Fibroblast of the aortic adventitia (primary cell): ENCODE results near the gene ZFAND3. TPM values are rescaled to one million over a fixed set of nuclear protein-coding genes. Genes with fewer than 3 reads are reported as not detected.
"Not testable (repeated sequence)": the region's sequence is repeated elsewhere in the genome, so short reads cannot be mapped to it uniquely, and the experiment has no call there.

Experiments used
- DNase-seq: peaks from one replicate; pipeline ENCODE4 v3.0.0-alpha.2; 2010; ENCODE audit warnings: low read depth
- H3K4me3 ChIP-seq: 2 replicates; pipeline ENCODE4 v1.5.1; 2011; ENCODE audit warnings: low read depth, mild to moderate bottlenecking, control low read depth, low read length, moderate library complexity
- total RNA-seq: library from RNA; depleted of rRNA; stranded (reverse); fragments of >200 nt; gene quantifications from 2 replicates; pipeline ENCODE4 v1.2.3, GENCODE V29; 2012; ENCODE audit warnings: low replicate concordance
- TF ChIP-seq, protein P1 (sequence below): IDR thresholded peaks from 2 replicates; pipeline ENCODE4 v1.5.1; 2011; ENCODE audit warnings: mild to moderate bottlenecking, low read length, control low read depth, inconsistent platforms; ENCODE audit not compliant: insufficient read depth

ZFAND3 gene
- total RNA-seq, 1 donor: 31.3 TPM

DNA sequence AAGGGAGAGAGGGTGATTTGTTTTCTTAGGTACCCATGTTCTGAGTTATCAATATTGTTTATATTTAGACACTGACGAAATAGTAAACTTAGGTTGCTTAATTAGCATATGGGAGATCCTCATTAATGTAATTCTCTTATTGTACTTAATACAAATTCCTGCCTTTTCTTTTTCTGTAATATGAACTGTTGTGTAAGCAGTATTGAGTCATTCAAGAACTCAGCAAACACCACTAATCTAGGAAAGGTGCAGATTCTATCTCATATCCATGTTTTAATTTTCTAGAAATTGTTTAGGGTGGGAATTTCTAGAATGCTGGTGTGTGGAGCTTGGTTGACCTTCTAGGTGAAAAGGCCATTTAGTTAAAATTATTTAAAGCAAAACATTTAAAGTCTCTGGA, 216.0 kb downstream of the ZFAND3 start:
- DNase-seq: no peak
- TF ChIP-seq, protein P1, sequence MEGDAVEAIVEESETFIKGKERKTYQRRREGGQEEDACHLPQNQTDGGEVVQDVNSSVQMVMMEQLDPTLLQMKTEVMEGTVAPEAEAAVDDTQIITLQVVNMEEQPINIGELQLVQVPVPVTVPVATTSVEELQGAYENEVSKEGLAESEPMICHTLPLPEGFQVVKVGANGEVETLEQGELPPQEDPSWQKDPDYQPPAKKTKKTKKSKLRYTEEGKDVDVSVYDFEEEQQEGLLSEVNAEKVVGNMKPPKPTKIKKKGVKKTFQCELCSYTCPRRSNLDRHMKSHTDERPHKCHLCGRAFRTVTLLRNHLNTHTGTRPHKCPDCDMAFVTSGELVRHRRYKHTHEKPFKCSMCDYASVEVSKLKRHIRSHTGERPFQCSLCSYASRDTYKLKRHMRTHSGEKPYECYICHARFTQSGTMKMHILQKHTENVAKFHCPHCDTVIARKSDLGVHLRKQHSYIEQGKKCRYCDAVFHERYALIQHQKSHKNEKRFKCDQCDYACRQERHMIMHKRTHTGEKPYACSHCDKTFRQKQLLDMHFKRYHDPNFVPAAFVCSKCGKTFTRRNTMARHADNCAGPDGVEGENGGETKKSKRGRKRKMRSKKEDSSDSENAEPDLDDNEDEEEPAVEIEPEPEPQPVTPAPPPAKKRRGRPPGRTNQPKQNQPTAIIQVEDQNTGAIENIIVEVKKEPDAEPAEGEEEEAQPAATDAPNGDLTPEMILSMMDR: no peak
- H3K4me3 ChIP-seq: no peak overlapping the region

DNA sequence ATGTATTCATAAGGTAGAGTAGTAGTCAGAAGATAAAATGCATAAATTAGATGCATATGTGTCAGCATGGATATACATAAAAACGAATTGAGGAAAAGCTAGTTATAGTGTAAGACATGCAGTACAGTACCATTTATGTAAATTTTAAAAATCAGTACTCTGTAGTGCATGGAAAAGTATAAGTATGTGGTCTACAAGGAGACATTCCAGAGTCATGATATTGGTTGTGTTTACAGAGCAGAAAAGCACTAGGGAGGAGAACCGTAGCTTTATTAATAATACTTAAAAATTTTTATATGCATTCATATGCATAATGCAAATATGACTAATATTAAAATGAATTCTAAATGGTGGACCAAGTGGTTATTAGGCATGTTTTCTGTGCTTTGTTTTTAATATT, 220.0 kb downstream of the ZFAND3 start:
- no peak overlapping the region for H3K4me3 ChIP-seq
- TF ChIP-seq, protein P1: no peak
- DNase-seq: no peak

DNA sequence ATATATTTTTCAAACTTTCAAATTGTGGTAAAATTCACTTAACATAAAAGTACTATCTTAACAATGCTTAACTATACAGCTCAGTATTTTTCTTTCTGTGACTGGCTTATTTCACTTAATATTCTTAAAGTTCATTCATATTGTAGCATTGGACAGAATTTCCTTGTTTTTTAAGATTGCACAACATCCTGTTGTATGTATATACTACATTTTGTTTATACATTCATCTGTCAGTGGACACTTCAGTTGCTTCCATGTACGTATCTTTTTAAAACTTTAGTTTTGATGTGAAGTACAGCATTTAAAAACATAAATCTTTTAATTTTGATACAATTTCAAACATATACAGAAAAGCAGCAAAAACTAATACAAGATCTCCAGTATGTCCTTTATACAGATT, 220.7 kb downstream of the ZFAND3 start:
- H3K4me3 ChIP-seq: no peak overlapping the region
- TF ChIP-seq, protein P1: no peak
- no peak for DNase-seq

DNA sequence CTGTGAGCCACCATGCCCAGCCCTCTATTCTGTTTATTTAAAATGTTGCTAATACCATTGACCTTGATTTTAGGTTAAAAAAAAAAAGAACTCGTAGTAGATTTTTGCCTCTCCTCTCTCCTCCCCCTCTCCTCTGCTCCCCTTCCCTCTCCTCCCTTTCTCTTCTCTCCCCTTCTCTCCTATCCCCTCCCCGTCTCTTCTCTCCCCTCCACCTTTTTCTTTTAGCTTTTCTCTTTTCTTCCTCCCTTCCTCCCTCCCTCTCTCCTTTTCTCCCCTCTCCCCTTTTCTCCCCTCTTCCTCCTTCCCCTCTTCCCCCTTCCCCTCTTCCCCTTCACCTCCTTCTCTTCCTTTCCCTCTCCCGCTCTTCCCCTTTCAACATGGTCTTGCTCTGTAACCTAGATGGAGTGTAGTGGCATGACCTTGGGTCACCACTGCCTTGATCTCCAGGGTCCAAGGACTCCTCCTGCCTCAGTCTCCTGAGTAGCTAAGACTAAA, 223.8 kb downstream of the ZFAND3 start:
- no peak for DNase-seq
- TF ChIP-seq, protein P1: no peak

DNA sequence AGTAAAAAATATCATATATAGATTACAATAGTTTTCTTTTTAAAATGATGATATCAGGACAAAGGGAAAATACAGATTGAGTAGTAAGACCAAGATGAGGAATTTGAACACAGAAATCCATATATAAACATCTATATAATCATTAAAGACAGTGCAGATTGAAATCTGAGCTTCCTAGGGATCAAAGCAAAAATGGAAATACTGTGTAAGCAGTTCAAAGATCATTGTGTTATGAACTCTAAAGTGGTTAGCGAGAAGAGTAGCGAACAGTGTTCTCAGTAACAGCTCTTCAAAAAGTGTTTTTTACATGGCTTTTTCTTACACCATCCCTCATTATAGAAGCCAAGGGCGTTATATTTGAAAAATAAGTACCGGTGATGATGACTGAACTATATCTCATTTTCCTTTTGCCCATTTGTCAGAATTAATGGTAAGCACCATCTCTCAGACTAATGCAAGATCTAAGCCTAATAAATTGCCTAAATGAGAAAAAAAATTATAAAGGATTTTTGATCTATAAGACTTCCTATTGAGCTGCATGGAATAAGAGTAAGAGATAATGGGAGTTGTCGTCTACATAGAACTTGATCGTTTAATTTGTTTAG, 226.3 kb downstream of the ZFAND3 start:
- TF ChIP-seq, protein P1: no peak
- DNase-seq: no peak
- H3K4me3 ChIP-seq: no peak overlapping the region

More for the DNA sequence above, 223.8 kb downstream of the ZFAND3 start:
- no peak overlapping the region for H3K4me3 ChIP-seq

DNA sequence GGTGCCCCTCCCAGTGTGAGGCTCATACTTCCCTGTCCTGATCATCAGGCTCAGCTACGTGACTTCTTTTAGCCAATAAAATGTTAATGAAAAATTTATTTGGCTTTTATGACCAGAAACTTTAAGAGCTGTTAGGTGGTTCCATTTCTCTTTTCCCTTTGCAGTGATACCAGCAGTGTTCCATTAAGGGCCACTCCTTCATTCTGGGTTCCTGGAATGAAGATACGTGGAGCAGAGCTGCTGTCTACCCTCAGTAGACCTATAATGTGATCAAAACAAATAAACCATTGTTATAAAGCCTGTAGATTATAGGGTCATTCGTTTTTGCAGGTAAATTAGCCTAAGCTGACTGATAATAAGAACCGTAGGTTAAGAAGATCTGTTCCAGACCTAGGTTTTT, 228.0 kb downstream of the ZFAND3 start:
- TF ChIP-seq, protein P1: no peak
- DNase-seq: no peak
- no peak overlapping the region for H3K4me3 ChIP-seq

DNA sequence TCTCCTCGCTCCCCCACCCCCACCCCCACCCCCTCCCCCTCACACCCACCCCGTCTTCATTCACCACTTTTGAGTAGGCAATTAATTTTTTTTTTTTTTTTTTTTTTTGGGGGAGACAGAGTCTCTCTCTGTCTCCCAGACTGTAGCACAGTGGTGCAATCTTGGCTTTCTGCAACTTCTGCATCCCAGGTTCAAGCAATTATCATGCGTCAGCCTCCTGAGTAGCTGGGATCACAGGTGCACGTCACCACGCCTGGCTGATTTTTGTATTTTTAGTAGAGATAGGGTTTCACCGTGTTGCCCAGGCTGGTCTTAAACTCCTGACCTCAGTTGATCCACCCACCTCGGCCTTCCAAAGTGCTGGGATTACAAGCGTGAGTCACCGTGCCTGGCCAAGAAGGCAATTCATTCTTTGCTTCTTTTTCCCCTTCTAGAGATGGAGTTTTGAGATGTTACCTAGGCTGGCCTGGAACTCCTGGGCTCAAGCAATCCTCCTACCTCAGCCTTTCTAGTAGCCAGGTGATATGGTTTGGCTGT, 230.4 kb downstream of the ZFAND3 start:
- H3K4me3 ChIP-seq, DNase-seq: not testable (repeated sequence)
